ENCODE measurements around the gene TBC1D2B.

DNA sequence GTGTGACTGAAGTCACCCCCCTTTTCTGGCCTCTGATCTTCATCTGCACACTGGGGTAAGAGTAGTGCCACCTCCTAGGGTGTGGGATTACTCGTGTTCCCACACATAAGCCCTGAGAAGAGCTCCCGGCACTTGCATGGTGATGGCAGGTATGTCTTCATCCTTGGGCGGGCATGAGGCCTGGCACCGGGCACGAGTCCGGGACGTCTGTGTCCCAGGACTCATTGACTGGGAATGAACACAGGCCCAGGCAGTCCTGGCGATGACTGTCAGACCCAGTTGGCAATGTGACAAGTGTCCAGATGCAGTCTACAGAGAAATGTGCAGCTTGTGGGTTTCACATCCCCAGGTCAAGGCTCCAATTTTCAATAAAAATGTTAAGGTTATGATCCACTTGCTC is 78.9 kb downstream of the TBC1D2B start:
- TF ChIP-seq, protein P1, sequence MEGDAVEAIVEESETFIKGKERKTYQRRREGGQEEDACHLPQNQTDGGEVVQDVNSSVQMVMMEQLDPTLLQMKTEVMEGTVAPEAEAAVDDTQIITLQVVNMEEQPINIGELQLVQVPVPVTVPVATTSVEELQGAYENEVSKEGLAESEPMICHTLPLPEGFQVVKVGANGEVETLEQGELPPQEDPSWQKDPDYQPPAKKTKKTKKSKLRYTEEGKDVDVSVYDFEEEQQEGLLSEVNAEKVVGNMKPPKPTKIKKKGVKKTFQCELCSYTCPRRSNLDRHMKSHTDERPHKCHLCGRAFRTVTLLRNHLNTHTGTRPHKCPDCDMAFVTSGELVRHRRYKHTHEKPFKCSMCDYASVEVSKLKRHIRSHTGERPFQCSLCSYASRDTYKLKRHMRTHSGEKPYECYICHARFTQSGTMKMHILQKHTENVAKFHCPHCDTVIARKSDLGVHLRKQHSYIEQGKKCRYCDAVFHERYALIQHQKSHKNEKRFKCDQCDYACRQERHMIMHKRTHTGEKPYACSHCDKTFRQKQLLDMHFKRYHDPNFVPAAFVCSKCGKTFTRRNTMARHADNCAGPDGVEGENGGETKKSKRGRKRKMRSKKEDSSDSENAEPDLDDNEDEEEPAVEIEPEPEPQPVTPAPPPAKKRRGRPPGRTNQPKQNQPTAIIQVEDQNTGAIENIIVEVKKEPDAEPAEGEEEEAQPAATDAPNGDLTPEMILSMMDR (optimal IDR thresholded peaks at IDR 0.05 in 1 of 3, IDR thresholded peaks at IDR 0.05 in 1 of 3, conservative IDR thresholded peaks at IDR 0.05 in 1 of 3; ENCODE audit: extremely low read depth in 1 of 3, insufficient read depth in 2 of 3, low read length in 3 of 3) = no peak
- TF ChIP-seq EZH2 (IDR thresholded peaks at IDR 0.05; ENCODE audit: low read length) = no peak

All from keratinocyte (primary cell).